Osteocyte (in vitro differentiated cells): ENCODE data around the gene DXO. TPM values are rescaled to one million over a fixed set of nuclear protein-coding genes. Genes with fewer than 3 reads are reported as not detected.

ENCODE experiments used
- DNase-seq: peaks from one replicate; pipeline ENCODE4 v3.0.0; 2021; ENCODE audit warnings: mixed read lengths; ENCODE audit not compliant: unreplicated experiment; ENCODE audit errors: extremely low spot score
- H3K27ac Mint-ChIP-seq: one replicate; pipeline ENCODE4 v1.8.0; 2021; ENCODE audit warnings: mild to moderate bottlenecking, mixed read lengths; ENCODE audit not compliant: unreplicated experiment
- H3K27me3 Mint-ChIP-seq: one replicate; pipeline ENCODE4 v1.8.0; 2021; ENCODE audit warnings: mixed read lengths; ENCODE audit not compliant: unreplicated experiment
- H3K36me3 Mint-ChIP-seq: one replicate; pipeline ENCODE4 v1.8.0; 2021; ENCODE audit warnings: mixed read lengths; ENCODE audit not compliant: unreplicated experiment
- H3K4me1 Mint-ChIP-seq: one replicate; pipeline ENCODE4 v1.8.0; 2021; ENCODE audit warnings: mixed read lengths; ENCODE audit not compliant: unreplicated experiment
- H3K4me3 Mint-ChIP-seq: one replicate; pipeline ENCODE4 v1.8.0; 2021; ENCODE audit warnings: mild to moderate bottlenecking, moderate library complexity, mixed read lengths; ENCODE audit not compliant: unreplicated experiment
- H3K9me3 Mint-ChIP-seq: one replicate; pipeline ENCODE4 v1.8.0; 2021; ENCODE audit warnings: mixed read lengths; ENCODE audit not compliant: unreplicated experiment
- CTCF ChIP-seq: fragments of 200-600 bp; sonication (generic); IDR thresholded peaks from 2 replicates; pipeline ENCODE4 v1.5.0; 2021; ENCODE audit warnings: antibody characterized with exemption, mild to moderate bottlenecking, moderate library complexity
- total RNA-seq: library from RNA; stranded (reverse); gene quantifications from 2 replicates; pipeline ENCODE4 v1.2.1, GENCODE V29; 2021

Gene DXO
- total RNA-seq, 1 donor from 2014 or later = 30.8 TPM

GRCh38 chr6:31971279-31971992 is 502 bp downstream of the DXO start:
- peak overlapping the region; percentile 94 for H3K4me3 Mint-ChIP-seq
- H3K9me3 Mint-ChIP-seq = no peaks in the 10 kb centered on the region
- H3K36me3 Mint-ChIP-seq = peaks cover 13% of the 10 kb centered on the region
- no peak for DNase-seq
- peaks cover 35% of the 10 kb centered on the region for H3K4me1 Mint-ChIP-seq
- H3K27ac Mint-ChIP-seq = peak overlapping the region; percentile 100
- no peak for TF ChIP-seq CTCF
- H3K27me3 Mint-ChIP-seq = no peaks in the 10 kb centered on the region

- Mint-ChIP-seq H3K9me3 (no peaks in the 10 kb centered on the region), H3K27me3 (no peaks in the 10 kb centered on the region), H3K27ac (peak overlapping the region; percentile 100), H3K4me1 (peaks cover 35% of the 10 kb centered on the region), H3K36me3 (peaks cover 18% of the 10 kb centered on the region), H3K4me3 (peak overlapping the region; percentile 94)
- DNase-seq = no peak
- no peak for TF ChIP-seq CTCF
Observed at GRCh38 chr6:31970604-31971271, 1.2 kb downstream of the DXO start.

- Mint-ChIP-seq H3K9me3 (no peaks in the 10 kb centered on the region), H3K4me3 (peak overlapping the region; percentile 94), H3K36me3 (peaks cover 21% of the 10 kb centered on the region), H3K4me1 (peaks cover 35% of the 10 kb centered on the region), H3K27ac (peak overlapping the region; percentile 100), H3K27me3 (no peaks in the 10 kb centered on the region)
- no peak for TF ChIP-seq CTCF
- DNase-seq = no peak
Observed at GRCh38 chr6:31969712-31970603, 2.0 kb downstream of the DXO start.

GRCh38 chr6:31968791-31969711 is 2.9 kb downstream of the DXO start:
- Mint-ChIP-seq H3K4me3 (no peak overlapping the region), H3K4me1 (peaks cover 34% of the 10 kb centered on the region), H3K36me3 (peaks cover 24% of the 10 kb centered on the region), H3K27me3 (no peaks in the 10 kb centered on the region), H3K27ac (peak overlapping the region; percentile 100), H3K9me3 (no peaks in the 10 kb centered on the region)
- no peak for TF ChIP-seq CTCF
- DNase-seq = no peak
